PC-3 (cell line): Measurements from ENCODE around the gene TNP2. TPM values are rescaled to one million over a fixed set of nuclear protein-coding genes. Genes with fewer than 3 reads are reported as not detected.

Experiments used
- ATAC-seq: fragments of 200-7000 bp; cut with Tn5 transposase; 2 replicates; pipeline ENCODE4 v1.9.1; 2020; ENCODE audit warnings: mild to moderate bottlenecking, moderate library complexity
- BruUV-seq: library from RNA; stranded (reverse); fragments of 400-500 nt; replicated peaks from 2 replicates; lab custom pipeline; 2021; lab: Mats Ljungman, UMichigan
- CTCF ChIA-PET: fragments of 300-600 bp; sonication (Branson Sonifier 250); formaldehyde crosslinking; loops from one replicate; lab custom pipeline; 2022; ENCODE audit warnings: antibody characterized with exemption; lab: Charles Lee
- POLR2A ChIA-PET: fragments of 300-600 bp; sonication (Branson Sonifier 250); formaldehyde crosslinking; loops from one replicate; lab custom pipeline; 2022; ENCODE audit warnings: antibody characterized with exemption; ENCODE audit not compliant: unreplicated experiment; lab: Charles Lee
- DNase-seq: peaks from one replicate; pipeline ENCODE4 v3.0.0-alpha.2; 2015
- H2AFZ ChIP-seq: fragments of 300-600 bp; sonication (generic); 2 replicates; pipeline ENCODE4 v1.6.0; 2016; ENCODE audit warnings: antibody characterized with exemption, low read length
- H3F3A ChIP-seq: fragments of 300-600 bp; sonication (generic); one replicate; pipeline ENCODE4 v1.6.0; 2017; ENCODE audit warnings: antibody characterized with exemption, low read length, control low read depth, mild to moderate bottlenecking; ENCODE audit not compliant: unreplicated experiment
- H3K27ac ChIP-seq: fragments of 300-600 bp; sonication (generic); 2 replicates; pipeline ENCODE4 v1.5.1; 2016; ENCODE audit warnings: mild to moderate bottlenecking, low read length
- H3K27me3 ChIP-seq: fragments of 300-600 bp; sonication (generic); 2 replicates; pipeline ENCODE4 v1.6.1; 2016; ENCODE audit warnings: low read length, mixed read lengths
- H3K36me3 ChIP-seq: fragments of 300-600 bp; sonication (generic); 2 replicates; pipeline ENCODE4 v1.6.1; 2016; ENCODE audit warnings: low read depth, mixed run types, low read length, mixed read lengths
- H3K4me1 ChIP-seq: fragments of 300-600 bp; sonication (generic); 2 replicates; pipeline ENCODE4 v1.5.1; 2016; ENCODE audit warnings: low read length; ENCODE audit not compliant: insufficient read depth
- H3K4me2 ChIP-seq: fragments of 300-600 bp; sonication (generic); 2 replicates; pipeline ENCODE4 v1.6.0; 2016; ENCODE audit warnings: low read length
- H3K4me3 ChIP-seq: fragments of 300-600 bp; sonication (generic); 2 replicates; pipeline ENCODE4 v1.5.1; 2016; ENCODE audit warnings: mild to moderate bottlenecking, low read length, mixed read lengths
- H3K79me2 ChIP-seq: fragments of 300-600 bp; sonication (generic); 2 replicates; pipeline ENCODE4 v1.6.1; 2017; ENCODE audit warnings: low read length, mixed read lengths
- H3K9ac ChIP-seq: fragments of 300-600 bp; sonication (generic); 2 replicates; pipeline ENCODE4 v1.6.0; 2016; ENCODE audit warnings: mild to moderate bottlenecking, low read length
- H3K9me2 ChIP-seq: fragments of 300-600 bp; sonication (generic); replicated peaks from 2 replicates; pipeline ENCODE4 v1.6.1; 2016; ENCODE audit warnings: mixed run types, low read length, mixed read lengths
- H3K9me3 ChIP-seq: fragments of 300-600 bp; sonication (generic); 2 replicates; pipeline ENCODE4 v1.6.1; 2016; ENCODE audit warnings: low read length, mixed read lengths
- H4K20me1 ChIP-seq: fragments of 300-600 bp; sonication (generic); 2 replicates; pipeline ENCODE4 v1.6.1; 2016; ENCODE audit warnings: low read length, mixed read lengths
- CTCF ChIP-seq: fragments of 300-600 bp; sonication (generic); conservative IDR thresholded peaks from 2 replicates; pipeline ENCODE4 v1.5.1; 2017; ENCODE audit warnings: antibody characterized with exemption, low read depth, mild to moderate bottlenecking, low read length
- EZH2 ChIP-seq: fragments of 300-600 bp; sonication (generic); IDR thresholded peaks from one replicate; pipeline ENCODE4 v1.6.1; 2017; ENCODE audit warnings: antibody characterized with exemption, mild to moderate bottlenecking, low read length; ENCODE audit not compliant: unreplicated experiment
- EZH2phosphoT487 ChIP-seq: fragments of 300-600 bp; sonication (generic); IDR thresholded peaks from 2 replicates; pipeline ENCODE4 v1.6.1; 2018; ENCODE audit warnings: mild to moderate bottlenecking, antibody characterized with exemption, low read length, borderline replicate concordance
- intact Hi-C: fragments of 100-400 bp; cut with micrococcal nuclease; formaldehyde crosslinking; loops from 2 replicates; pipeline ENCODE4 v1.9.0; 2023
- total RNA-seq: library from RNA; depleted of rRNA; stranded (reverse); fragments of >200 nt; gene quantifications from 2 replicates; pipeline ENCODE4 v1.2.3, GENCODE V29; 2014

The TNP2 gene
- total RNA-seq, 1 experiment from 2014 or later, result not detected

GRCh38 chr16:11241480-11242204 is 27.5 kb downstream of the TNP2 start:
- Histone ChIP-seq H3K9ac (no peak overlapping the region), H3F3A (no peaks in the 10 kb centered on the region), H3K9me3 (no peaks in the 10 kb centered on the region), H3K4me1 (no peaks in the 10 kb centered on the region), H3K27me3 (no peaks in the 10 kb centered on the region), H3K36me3 (no peaks in the 10 kb centered on the region), H3K4me2 (no peak overlapping the region), H3K4me3 (no peak overlapping the region), H3K27ac (no peak overlapping the region), H3K79me2 (no peaks in the 10 kb centered on the region), H3K9me2 (no peaks in the 10 kb centered on the region), H4K20me1 (no peaks in the 10 kb centered on the region), H2AFZ (no peak overlapping the region)
- CTCF ChIA-PET, result no interaction called here
- BruUV-seq, result no TSS peak
- POLR2A ChIA-PET, result no interaction called here
- TF ChIP-seq CTCF (no peak), EZH2phosphoT487 (no peak), EZH2 (no peak)
- no peak for ATAC-seq
- no peak for DNase-seq
- intact Hi-C loops, result no loop called here

GRCh38 chr16:11240636-11241473 is 28.3 kb downstream of the TNP2 start:
- Histone ChIP-seq H3K4me1 (no peaks in the 10 kb centered on the region), H3K9me3 (no peaks in the 10 kb centered on the region), H3K9ac (no peak overlapping the region), H3F3A (no peaks in the 10 kb centered on the region), H3K79me2 (no peaks in the 10 kb centered on the region), H3K4me2 (no peak overlapping the region), H3K4me3 (no peak overlapping the region), H4K20me1 (no peaks in the 10 kb centered on the region), H3K36me3 (no peaks in the 10 kb centered on the region), H3K27me3 (no peaks in the 10 kb centered on the region), H3K27ac (no peak overlapping the region), H2AFZ (no peak overlapping the region), H3K9me2 (no peaks in the 10 kb centered on the region)
- CTCF ChIA-PET, result no interaction called here
- DNase-seq (no peak), ATAC-seq (no peak)
- no peak for TF ChIP-seq EZH2phosphoT487
- no peak for TF ChIP-seq EZH2
- no peak for TF ChIP-seq CTCF
- no TSS peak for BruUV-seq
- POLR2A ChIA-PET, result interaction anchor here (0.6 kb wide), 1 partner anchor 16 kb away, joined by 3 read pairs; no protein-coding TSS in a partner anchor
- intact Hi-C loops, result no loop called here
